HG02973 (cell line): Measurements from ENCODE around the gene CDCP1.
"Not testable (repeated sequence)": the region's sequence is repeated elsewhere in the genome, so short reads cannot be mapped to it uniquely, and the experiment has no call there.

Source experiments
- ATAC-seq: cut with Tn5 transposase; IDR thresholded peaks from one replicate; pipeline ENCODE4 v1.9.1; 2021; ENCODE audit warnings: moderate library complexity; ENCODE audit not compliant: unreplicated experiment

The CDCP1 gene

GRCh38 chr3:45088543-45089358 is 57.4 kb downstream of the CDCP1 start:
- ATAC-seq: no peak

- no peak for ATAC-seq
These were observed 59.0 kb downstream of the CDCP1 start for GRCh38 chr3:45087155-45087554.

- ATAC-seq: no peak
These were observed 61.1 kb downstream of the CDCP1 start for GRCh38 chr3:45084820-45085816.

GRCh38 chr3:45084361-45084760 is 61.8 kb downstream of the CDCP1 start:
- no peak for ATAC-seq

GRCh38 chr3:45083023-45083422 is 63.2 kb downstream of the CDCP1 start:
- ATAC-seq: no peak

GRCh38 chr3:45082142-45082538 is 64.0 kb downstream of the CDCP1 start:
- ATAC-seq: no peak

- no peak for ATAC-seq
These were observed 64.6 kb downstream of the CDCP1 start for GRCh38 chr3:45081506-45082141.

- ATAC-seq: no peak
These were observed 65.4 kb downstream of the CDCP1 start for GRCh38 chr3:45080824-45081223.

GRCh38 chr3:45079715-45080114 is 66.5 kb downstream of the CDCP1 start:
- ATAC-seq: no peak

GRCh38 chr3:45078910-45079522 is 67.2 kb downstream of the CDCP1 start:
- ATAC-seq: no peak

GRCh38 chr3:45078256-45078655 is 67.9 kb downstream of the CDCP1 start:
- not testable (repeated sequence) for ATAC-seq

- ATAC-seq: no peak
These were observed 70.2 kb downstream of the CDCP1 start for GRCh38 chr3:45075821-45076625.

GRCh38 chr3:45071075-45071474 is 75.1 kb downstream of the CDCP1 start:
- no peak for ATAC-seq

GRCh38 chr3:45067941-45068340 is 78.2 kb downstream of the CDCP1 start:
- ATAC-seq: no peak

GRCh38 chr3:45067486-45067885 is 78.7 kb downstream of the CDCP1 start:
- ATAC-seq: no peak

- no peak for ATAC-seq
These were observed 79.9 kb downstream of the CDCP1 start for GRCh38 chr3:45066109-45066801.

GRCh38 chr3:45065373-45065720 is 80.8 kb downstream of the CDCP1 start:
- ATAC-seq: no peak

- ATAC-seq: no peak
These were observed 81.4 kb downstream of the CDCP1 start for GRCh38 chr3:45064512-45065372.

GRCh38 chr3:45062697-45063070 is 83.5 kb downstream of the CDCP1 start:
- no peak for ATAC-seq
